ENCODE measurements around the gene MAPKAPK2. TPM values are rescaled to one million over a fixed set of nuclear protein-coding genes. Genes with fewer than 3 reads are reported as not detected.

MAPKAPK2 gene
- polyA plus RNA-seq, 1 of the 3 experiments (the other 2 are of a cell fraction): 46.8 TPM

DNA sequence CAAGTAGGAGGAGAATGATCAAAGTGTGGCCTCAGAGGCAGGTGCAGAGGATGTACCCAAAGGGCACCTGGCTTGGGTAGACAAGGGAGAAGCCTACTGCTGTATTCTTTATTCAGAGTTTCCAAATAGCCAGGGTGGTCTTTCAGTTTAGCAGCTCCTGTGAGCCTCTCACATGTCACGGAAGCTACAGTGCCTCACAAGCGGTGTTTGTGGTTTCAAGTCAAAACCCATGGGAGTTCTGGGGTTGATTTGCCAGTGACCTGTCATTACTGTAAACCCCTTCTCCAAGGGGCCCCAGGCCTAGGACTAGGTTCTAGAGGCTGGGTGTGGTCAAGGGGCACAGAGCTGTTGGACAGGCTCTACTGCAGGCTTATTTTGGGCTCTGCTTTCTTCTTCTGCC is 97.7 kb downstream of the MAPKAPK2 start:
- no peaks in the 10 kb centered on the region for H3K4me1 ChIP-seq (ENCODE audit: control insufficient read depth in 1 of 2, insufficient read depth in 2 of 2, low read depth in 1 of 2, low read length in 1 of 2)
- no peak for DNase-seq
- CTCF ChIA-PET: no interaction called here
- no peaks in the 10 kb centered on the region for H3F3A ChIP-seq (replicated peaks; ENCODE audit: insufficient read depth)
- TF ChIP-seq JUND (IDR thresholded peaks at IDR 0.05): no peak
- TF ChIP-seq TEAD4 (IDR thresholded peaks at IDR 0.05; ENCODE audit: borderline replicate concordance, insufficient read depth): no peak
- TF ChIP-seq RAD21 (IDR thresholded peaks at IDR 0.05; ENCODE audit: low read length): no peak
- TF ChIP-seq GATA2 (CRISPR knock-in tag; IDR thresholded peaks at IDR 0.05): no peak
- TF ChIP-seq, protein P1, sequence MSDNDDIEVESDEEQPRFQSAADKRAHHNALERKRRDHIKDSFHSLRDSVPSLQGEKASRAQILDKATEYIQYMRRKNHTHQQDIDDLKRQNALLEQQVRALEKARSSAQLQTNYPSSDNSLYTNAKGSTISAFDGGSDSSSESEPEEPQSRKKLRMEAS (IDR thresholded peaks at IDR 0.05; ENCODE audit: low read depth): no peak
- no peak for TF ChIP-seq FOXJ3 (CRISPR knock-in tag; IDR thresholded peaks at IDR 0.05)
- TF ChIP-seq NFIC (IDR thresholded peaks at IDR 0.05; ENCODE audit: borderline replicate concordance): no peak
- no peak for TF ChIP-seq TCF12 (IDR thresholded peaks at IDR 0.05)
- no peaks in the 10 kb centered on the region for H3K9me3 ChIP-seq
- POLR2A ChIA-PET: no interaction called here
- H3K27ac ChIP-seq (ENCODE audit: low read depth in 2 of 2, low read length in 1 of 2): no peak overlapping the region
- H3K27me3 ChIP-seq (ENCODE audit: insufficient read depth): peaks cover 8% of the 10 kb centered on the region; the same call in 1 of the 2 replicates
- no peak overlapping the region for H2AFZ ChIP-seq (ENCODE audit: low read depth)
- H3K9me2 ChIP-seq: no peaks in the 10 kb centered on the region
- WGBS (ENCODE audit: low lambda C conversion rate): 75% methylated on average over 2 of the region's 2 CpGs
- no peaks in the 10 kb centered on the region for H3K36me3 ChIP-seq (replicated peaks in 1 of 2; ENCODE audit: control insufficient read depth in 1 of 2, insufficient read depth in 2 of 2, low read length in 1 of 2)
- H4K20me1 ChIP-seq (ENCODE audit: insufficient read depth): no peaks in the 10 kb centered on the region
- H3K4me2 ChIP-seq: no peak overlapping the region
- no peaks in the 10 kb centered on the region for H3K79me2 ChIP-seq (ENCODE audit: insufficient read depth)
- H3K4me3 ChIP-seq (ENCODE audit: low read depth in 2 of 2, low read length in 1 of 2): no peak overlapping the region
- no peak overlapping the region for H3K9ac ChIP-seq

DNA sequence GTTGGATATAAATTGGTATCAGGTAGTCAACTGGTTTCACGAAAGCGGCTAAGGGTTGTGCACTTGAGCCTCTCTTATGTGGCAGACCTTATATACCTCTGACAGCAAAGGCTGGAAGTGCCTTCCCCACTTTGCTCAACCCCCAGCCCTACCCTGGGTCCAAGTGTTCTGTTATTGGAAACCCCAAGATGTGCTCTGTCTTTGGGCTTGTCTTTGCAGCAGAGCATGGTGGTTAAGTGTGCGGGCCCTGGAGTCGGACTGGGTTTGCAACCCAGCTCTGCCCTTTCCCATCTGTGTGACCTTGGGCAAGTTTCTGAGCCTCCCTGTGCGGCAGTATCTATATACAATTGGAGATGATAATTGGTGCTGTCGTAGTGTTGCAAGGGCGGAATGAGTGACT is 98.8 kb downstream of the MAPKAPK2 start:
- H3K27me3 ChIP-seq (ENCODE audit: insufficient read depth): peaks cover 8% of the 10 kb centered on the region; the same call in 1 of the 2 replicates
- H3K9me2 ChIP-seq: no peaks in the 10 kb centered on the region
- no peak for DNase-seq
- H3F3A ChIP-seq (replicated peaks; ENCODE audit: insufficient read depth): no peaks in the 10 kb centered on the region
- no peaks in the 10 kb centered on the region for H3K9me3 ChIP-seq
- no peak overlapping the region for H3K4me2 ChIP-seq
- POLR2A ChIA-PET: no interaction called here
- no peaks in the 10 kb centered on the region for H3K4me1 ChIP-seq (ENCODE audit: control insufficient read depth in 1 of 2, insufficient read depth in 2 of 2, low read depth in 1 of 2, low read length in 1 of 2)
- no peak overlapping the region for H3K4me3 ChIP-seq (ENCODE audit: low read depth in 2 of 2, low read length in 1 of 2)
- TF ChIP-seq, protein P1 (IDR thresholded peaks at IDR 0.05; ENCODE audit: low read depth): no peak
- TF ChIP-seq RFX5 (IDR thresholded peaks at IDR 0.05; ENCODE audit: low read length) (no peak), YY1 (IDR thresholded peaks at IDR 0.05; ENCODE audit: low read depth) (no peak), MXI1 (IDR thresholded peaks at IDR 0.05; ENCODE audit: low read depth, low read length) (no peak), POLR2AphosphoS5 (IDR thresholded peaks at IDR 0.05; ENCODE audit: low read depth, low read length) (no peak), NFIC (IDR thresholded peaks at IDR 0.05; ENCODE audit: borderline replicate concordance) (no peak), SIN3A (IDR thresholded peaks at IDR 0.05; ENCODE audit: borderline replicate concordance, low read depth, low read length) (no peak), CHD2 (IDR thresholded peaks at IDR 0.05; ENCODE audit: low read length, partially characterized antibody) (no peak), TAF1 (IDR thresholded peaks at IDR 0.05; ENCODE audit: borderline replicate concordance, low read depth, low read length) (no peak), FOSL2 (IDR thresholded peaks at IDR 0.05; ENCODE audit: borderline replicate concordance, low read depth) (no peak), NRF1 (IDR thresholded peaks at IDR 0.05; ENCODE audit: low read depth, low read length) (no peak), TEAD4 (IDR thresholded peaks at IDR 0.05; ENCODE audit: borderline replicate concordance, insufficient read depth) (no peak)
- TF ChIP-seq, protein P2, sequence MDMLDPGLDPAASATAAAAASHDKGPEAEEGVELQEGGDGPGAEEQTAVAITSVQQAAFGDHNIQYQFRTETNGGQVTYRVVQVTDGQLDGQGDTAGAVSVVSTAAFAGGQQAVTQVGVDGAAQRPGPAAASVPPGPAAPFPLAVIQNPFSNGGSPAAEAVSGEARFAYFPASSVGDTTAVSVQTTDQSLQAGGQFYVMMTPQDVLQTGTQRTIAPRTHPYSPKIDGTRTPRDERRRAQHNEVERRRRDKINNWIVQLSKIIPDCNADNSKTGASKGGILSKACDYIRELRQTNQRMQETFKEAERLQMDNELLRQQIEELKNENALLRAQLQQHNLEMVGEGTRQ (IDR thresholded peaks at IDR 0.05; ENCODE audit: borderline replicate concordance, low read depth, low read length): no peak
- TF ChIP-seq, protein P3, sequence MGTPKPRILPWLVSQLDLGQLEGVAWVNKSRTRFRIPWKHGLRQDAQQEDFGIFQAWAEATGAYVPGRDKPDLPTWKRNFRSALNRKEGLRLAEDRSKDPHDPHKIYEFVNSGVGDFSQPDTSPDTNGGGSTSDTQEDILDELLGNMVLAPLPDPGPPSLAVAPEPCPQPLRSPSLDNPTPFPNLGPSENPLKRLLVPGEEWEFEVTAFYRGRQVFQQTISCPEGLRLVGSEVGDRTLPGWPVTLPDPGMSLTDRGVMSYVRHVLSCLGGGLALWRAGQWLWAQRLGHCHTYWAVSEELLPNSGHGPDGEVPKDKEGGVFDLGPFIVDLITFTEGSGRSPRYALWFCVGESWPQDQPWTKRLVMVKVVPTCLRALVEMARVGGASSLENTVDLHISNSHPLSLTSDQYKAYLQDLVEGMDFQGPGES (IDR thresholded peaks at IDR 0.05; ENCODE audit: low read depth, low read length): no peak
- H3K27ac ChIP-seq (ENCODE audit: low read depth in 2 of 2, low read length in 1 of 2): no peak overlapping the region
- 56% methylated on average over 7 of the region's 7 CpGs for WGBS (ENCODE audit: low lambda C conversion rate)
- no peaks in the 10 kb centered on the region for H3K36me3 ChIP-seq (replicated peaks in 1 of 2; ENCODE audit: control insufficient read depth in 1 of 2, insufficient read depth in 2 of 2, low read length in 1 of 2)
- CTCF ChIA-PET: interaction anchor here (1.5 kb wide), 1 partner anchor 14 kb away, joined by 3 read pairs; no protein-coding TSS in a partner anchor
- no peak overlapping the region for H3K9ac ChIP-seq
- no peaks in the 10 kb centered on the region for H3K79me2 ChIP-seq (ENCODE audit: insufficient read depth)
- no peaks in the 10 kb centered on the region for H4K20me1 ChIP-seq (ENCODE audit: insufficient read depth)
- H2AFZ ChIP-seq (ENCODE audit: low read depth): no peak overlapping the region

Measured in SK-N-SH (cell line).